Natural killer cell (primary cell): ENCODE results near the gene H6PD. TPM values are rescaled to one million over a fixed set of nuclear protein-coding genes. Genes with fewer than 3 reads are reported as not detected.

ENCODE experiments used
- ATAC-seq, 3 donors: fragments of 150-1000 bp in 2 of 3; fragments of 200-7000 bp in 1 of 3; cut with Tn5 transposase; 1 replicate in 1 of 3; 2 replicates in 2 of 3; pipeline ENCODE4 v1.10.0; 2021; ENCODE audit warnings: mild to moderate bottlenecking in 2 of 3, moderate library complexity in 2 of 3
- DNase-seq, 2 donors: peaks; one replicate each; pipeline versions ENCODE4 v3.0.0 to v3.0.0-alpha.2; 2013 to 2021; ENCODE audit warnings: mixed read lengths in 1 of 2
- H3K27ac ChIP-seq: one replicate; pipeline ENCODE4 v1.5.1; 2013; ENCODE audit warnings: mild to moderate bottlenecking, low read length
- H3K27me3 ChIP-seq: one replicate; pipeline ENCODE4 v1.6.1; 2013; ENCODE audit warnings: low read length; ENCODE audit not compliant: control insufficient read depth, insufficient read depth
- H3K36me3 ChIP-seq: one replicate; pipeline ENCODE4 v1.6.1; 2013; ENCODE audit warnings: low read length; ENCODE audit not compliant: control insufficient read depth, insufficient read depth
- H3K4me1 ChIP-seq: one replicate; pipeline ENCODE4 v1.6.1; 2013; ENCODE audit warnings: low read length; ENCODE audit not compliant: control insufficient read depth, insufficient read depth
- H3K4me3 ChIP-seq: one replicate; pipeline ENCODE4 v1.5.1; 2013; ENCODE audit warnings: low read length
- H3K9me3 ChIP-seq: one replicate; pipeline ENCODE4 v1.6.1; 2013; ENCODE audit warnings: low read length; ENCODE audit not compliant: control insufficient read depth, insufficient read depth
- H3K27ac Mint-ChIP-seq, 2 donors: one replicate each; pipeline ENCODE4 v1.8.0; 2022; ENCODE audit warnings: mild to moderate bottlenecking in 2 of 2, mixed read lengths in 2 of 2, moderate library complexity in 1 of 2
- H3K27me3 Mint-ChIP-seq, 2 donors: one replicate each; pipeline ENCODE4 v1.8.0; 2022; ENCODE audit warnings: low read depth in 2 of 2, mixed read lengths in 2 of 2
- H3K36me3 Mint-ChIP-seq: one replicate; pipeline ENCODE4 v1.8.0; 2022; ENCODE audit warnings: mixed read lengths
- H3K4me1 Mint-ChIP-seq, 2 donors: one replicate each; pipeline ENCODE4 v1.8.0; 2022; ENCODE audit warnings: mixed read lengths in 2 of 2
- H3K4me3 Mint-ChIP-seq: one replicate; pipeline ENCODE4 v1.8.0; 2022; ENCODE audit warnings: mild to moderate bottlenecking, moderate library complexity, mixed read lengths
- H3K9me3 Mint-ChIP-seq, 2 donors: one replicate each; pipeline ENCODE4 v1.8.0; 2022; ENCODE audit warnings: mixed read lengths in 2 of 2
- WGBS: methylation state at CpG from one replicate; pipeline ENCODE4 v1.1.7; 2013; ENCODE audit warnings: missing lambda C conversion rate; ENCODE audit not compliant: insufficient coverage; 5-methylcytosine and 5-hydroxymethylcytosine counted together
- intact Hi-C: fragments of 100-400 bp; cut with micrococcal nuclease; formaldehyde crosslinking; loops from one replicate; pipeline ENCODE4 v1.14.2; 2022
- total RNA-seq, 4 donors: library from RNA; stranded (reverse); fragments of 120-200 nt in 1 of 4; gene quantifications; one replicate each; pipeline versions ENCODE4 v1.2.3 to v1.2.4, GENCODE V29; 2013 to 2022
- TF ChIP-seq, protein P1 (sequence below): fragments of 200-600 bp; IDR thresholded peaks from one replicate; pipeline ENCODE4 v1.8.0; 2022; ENCODE audit warnings: antibody characterized with exemption

Gene H6PD
- total RNA-seq, 3 donors from 2014 or later (not counting 1 experiment from before 2014, with no cell fraction given), result 24.3 to 37.1 (median 31.2) TPM

DNA sequence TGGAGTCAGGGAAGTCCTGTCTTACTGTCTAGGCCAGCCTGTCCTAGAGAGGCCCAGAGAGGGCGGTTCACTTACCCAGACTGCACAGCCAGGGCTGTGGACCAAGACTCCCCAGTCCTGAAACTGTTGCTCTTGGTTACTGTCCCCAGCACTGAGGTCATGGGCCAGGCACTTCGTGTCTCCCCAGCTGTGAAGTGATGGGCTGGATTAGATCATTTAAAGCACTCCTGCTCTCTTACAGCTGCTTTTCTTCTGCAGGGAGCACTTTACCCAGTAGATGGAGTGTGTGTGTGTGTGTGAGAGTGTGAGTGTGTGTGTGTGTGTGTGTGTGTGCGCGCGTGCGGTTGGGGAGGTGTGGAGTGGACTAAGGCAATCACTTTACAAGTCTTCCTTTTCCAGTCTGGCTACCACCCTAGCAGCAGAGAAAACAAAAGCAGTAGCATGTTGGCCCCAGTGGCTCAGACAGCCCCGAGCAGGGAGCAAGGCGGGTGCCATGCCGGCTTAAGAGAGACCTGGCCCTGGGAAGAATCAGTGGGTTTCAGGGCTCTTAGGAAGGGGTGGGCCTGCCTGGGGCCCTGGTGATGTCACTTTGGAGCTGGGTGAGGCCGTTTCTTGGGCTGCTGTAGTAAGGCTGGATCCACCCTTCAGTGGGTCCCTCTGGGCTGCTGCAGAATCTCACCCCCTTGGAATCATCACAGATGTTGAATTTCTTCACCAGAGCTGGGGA lies 60.5 kb downstream of the H6PD start:
- Mint-ChIP-seq H3K4me1 (peaks cover 0 to 4% of the 10 kb centered on the region in 2 donors), H3K27me3 (peaks cover 9 to 25% of the 10 kb centered on the region in 2 donors), H3K36me3 (no peaks in the 10 kb centered on the region), H3K9me3 (no peaks in the 10 kb centered on the region), H3K4me3 (no peak overlapping the region), H3K27ac (no peak overlapping the region)
- peak in 1 of 3 donors; percentile 7 for ATAC-seq
- Histone ChIP-seq H3K4me3 (no peak overlapping the region), H3K4me1 (peaks cover 11% of the 10 kb centered on the region), H3K9me3 (no peaks in the 10 kb centered on the region), H3K27ac (no peak overlapping the region), H3K36me3 (no peaks in the 10 kb centered on the region), H3K27me3 (peaks cover 5% of the 10 kb centered on the region)
- TF ChIP-seq, protein P1, sequence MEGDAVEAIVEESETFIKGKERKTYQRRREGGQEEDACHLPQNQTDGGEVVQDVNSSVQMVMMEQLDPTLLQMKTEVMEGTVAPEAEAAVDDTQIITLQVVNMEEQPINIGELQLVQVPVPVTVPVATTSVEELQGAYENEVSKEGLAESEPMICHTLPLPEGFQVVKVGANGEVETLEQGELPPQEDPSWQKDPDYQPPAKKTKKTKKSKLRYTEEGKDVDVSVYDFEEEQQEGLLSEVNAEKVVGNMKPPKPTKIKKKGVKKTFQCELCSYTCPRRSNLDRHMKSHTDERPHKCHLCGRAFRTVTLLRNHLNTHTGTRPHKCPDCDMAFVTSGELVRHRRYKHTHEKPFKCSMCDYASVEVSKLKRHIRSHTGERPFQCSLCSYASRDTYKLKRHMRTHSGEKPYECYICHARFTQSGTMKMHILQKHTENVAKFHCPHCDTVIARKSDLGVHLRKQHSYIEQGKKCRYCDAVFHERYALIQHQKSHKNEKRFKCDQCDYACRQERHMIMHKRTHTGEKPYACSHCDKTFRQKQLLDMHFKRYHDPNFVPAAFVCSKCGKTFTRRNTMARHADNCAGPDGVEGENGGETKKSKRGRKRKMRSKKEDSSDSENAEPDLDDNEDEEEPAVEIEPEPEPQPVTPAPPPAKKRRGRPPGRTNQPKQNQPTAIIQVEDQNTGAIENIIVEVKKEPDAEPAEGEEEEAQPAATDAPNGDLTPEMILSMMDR, result no peak
- peak in 1 of 2 donors; percentile 44 for DNase-seq
- 79% methylated on average over 6 of the region's 10 CpGs for WGBS
- intact Hi-C loops, result no loop called here

DNA sequence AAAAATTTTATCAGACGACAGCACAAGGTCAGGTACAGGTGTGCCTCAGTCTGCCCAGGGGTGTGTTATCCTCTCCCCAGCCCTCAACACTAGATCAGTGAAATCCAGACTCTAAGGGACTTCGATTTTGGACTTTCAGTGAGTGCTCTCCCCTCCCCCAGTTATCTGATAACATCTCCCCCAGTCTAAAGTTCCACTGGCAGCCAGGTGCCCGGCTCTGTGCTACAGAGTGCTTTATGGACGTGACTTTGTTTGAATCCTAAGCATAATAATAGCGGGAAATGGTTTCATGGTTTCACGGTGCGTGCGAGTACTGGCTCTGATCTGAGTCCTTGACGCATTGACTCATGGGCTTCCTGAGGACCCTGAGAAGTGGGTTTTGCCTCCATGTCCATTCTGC lies 61.3 kb downstream of the H6PD start:
- 92% methylated on average over 9 of the region's 9 CpGs for WGBS
- intact Hi-C loops, result no loop called here
- H3K4me3 Mint-ChIP-seq, result no peak overlapping the region

DNA sequence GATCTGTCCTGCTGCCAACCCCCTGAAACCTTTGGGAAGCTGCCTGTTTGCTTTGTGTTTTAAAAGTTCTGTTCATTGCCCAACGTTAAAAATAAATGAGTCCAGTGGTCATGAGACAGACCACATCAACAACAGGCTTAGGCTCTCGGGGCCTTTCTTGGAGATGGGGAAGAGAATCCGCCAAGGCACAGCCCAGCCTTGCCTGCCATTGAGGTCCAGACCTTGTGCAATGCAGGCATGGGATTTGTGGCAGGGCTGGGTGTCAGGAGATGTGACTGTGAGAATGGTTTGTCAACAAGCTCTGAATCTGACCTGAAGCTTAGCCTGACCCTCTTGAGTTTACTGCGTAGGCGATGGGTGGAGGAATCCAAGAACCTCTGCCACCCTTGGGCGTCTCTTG lies 62.3 kb downstream of the H6PD start:
- ATAC-seq (no peak), DNase-seq (no peak)
- no peaks in the 10 kb centered on the region for H3K9me3 Mint-ChIP-seq
- 94% methylated on average over 6 of the region's 6 CpGs for WGBS
- TF ChIP-seq, protein P1, result no peak
- no peak overlapping the region for H3K4me3 Mint-ChIP-seq
- H3K4me1 ChIP-seq, result peaks cover 21% of the 10 kb centered on the region
- no peak overlapping the region for H3K27ac ChIP-seq
- intact Hi-C loops, result no loop called here
- no peaks in the 10 kb centered on the region for H3K9me3 ChIP-seq
- H3K36me3 ChIP-seq, result no peaks in the 10 kb centered on the region
- H3K27me3 ChIP-seq, result peaks cover 5% of the 10 kb centered on the region
- peaks cover 7 to 13% of the 10 kb centered on the region in 2 donors for H3K4me1 Mint-ChIP-seq
- peaks cover 9 to 25% of the 10 kb centered on the region in 2 donors for H3K27me3 Mint-ChIP-seq
- H3K36me3 Mint-ChIP-seq, result no peaks in the 10 kb centered on the region
- no peak overlapping the region for H3K4me3 ChIP-seq
- H3K27ac Mint-ChIP-seq, result no peak overlapping the region

More for the DNA sequence above, 61.3 kb downstream of the H6PD start:
- Mint-ChIP-seq H3K27ac (no peak overlapping the region), H3K36me3 (no peaks in the 10 kb centered on the region), H3K9me3 (no peaks in the 10 kb centered on the region), H3K27me3 (peaks cover 9 to 25% of the 10 kb centered on the region in 2 donors), H3K4me1 (peaks cover 7 to 11% of the 10 kb centered on the region in 2 donors)
- Histone ChIP-seq H3K27ac (no peak overlapping the region), H3K36me3 (no peaks in the 10 kb centered on the region), H3K4me3 (no peak overlapping the region), H3K27me3 (peaks cover 5% of the 10 kb centered on the region), H3K9me3 (no peaks in the 10 kb centered on the region), H3K4me1 (peaks cover 19% of the 10 kb centered on the region)
- no peak for ATAC-seq
- TF ChIP-seq, protein P1, result no peak
- no peak for DNase-seq

DNA sequence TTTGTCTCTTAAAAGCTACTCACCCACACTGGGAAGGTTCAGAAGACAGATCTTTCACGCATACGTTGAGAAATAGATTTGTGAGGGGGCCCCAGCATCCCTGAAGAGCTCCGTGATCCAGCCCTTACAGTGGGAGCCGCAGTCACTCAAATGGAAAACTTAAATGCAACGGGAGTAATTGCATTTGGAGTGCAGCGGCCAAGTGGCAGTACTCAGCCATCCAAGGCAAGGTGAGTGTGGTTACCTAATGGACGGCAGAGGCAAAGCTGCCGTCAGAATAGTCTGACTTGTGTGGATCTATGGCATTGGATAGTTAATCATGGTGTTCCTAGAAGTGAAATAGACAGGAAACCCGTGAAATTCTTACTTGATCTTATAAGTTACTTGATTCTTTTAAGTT lies 63.3 kb downstream of the H6PD start:
- H3K9me3 ChIP-seq, result no peaks in the 10 kb centered on the region
- peaks cover 5% of the 10 kb centered on the region for H3K27me3 ChIP-seq
- no peaks in the 10 kb centered on the region for H3K36me3 ChIP-seq
- ATAC-seq (no peak), DNase-seq (no peak)
- no peak overlapping the region for H3K4me3 ChIP-seq
- Mint-ChIP-seq H3K27me3 (peaks cover 9 to 25% of the 10 kb centered on the region in 2 donors), H3K9me3 (no peaks in the 10 kb centered on the region), H3K4me1 (peaks cover 7 to 13% of the 10 kb centered on the region in 2 donors), H3K4me3 (no peak overlapping the region), H3K27ac (no peak overlapping the region), H3K36me3 (no peaks in the 10 kb centered on the region)
- H3K4me1 ChIP-seq, result peaks cover 21% of the 10 kb centered on the region
- H3K27ac ChIP-seq, result no peak overlapping the region
- WGBS, result 89% methylated on average over 9 of the region's 9 CpGs
- intact Hi-C loops, result no loop called here
- TF ChIP-seq, protein P1, result no peak
